A204.1 (cell line): ENCODE results near the gene NAGS.
A peak's percentile ranks its signal among the peaks of the same experiment; 100 is the strongest.
"Not testable (repeated sequence)": the region's sequence is repeated elsewhere in the genome, so short reads cannot be mapped to it uniquely, and the experiment has no call there.

ENCODE experiments used
- FAIRE-seq: peaks from 2 replicates; lab custom pipeline; 2012; peaks lifted over from hg19 to GRCh38; lab: Jason Lieb, UNC

Gene NAGS, protein sequence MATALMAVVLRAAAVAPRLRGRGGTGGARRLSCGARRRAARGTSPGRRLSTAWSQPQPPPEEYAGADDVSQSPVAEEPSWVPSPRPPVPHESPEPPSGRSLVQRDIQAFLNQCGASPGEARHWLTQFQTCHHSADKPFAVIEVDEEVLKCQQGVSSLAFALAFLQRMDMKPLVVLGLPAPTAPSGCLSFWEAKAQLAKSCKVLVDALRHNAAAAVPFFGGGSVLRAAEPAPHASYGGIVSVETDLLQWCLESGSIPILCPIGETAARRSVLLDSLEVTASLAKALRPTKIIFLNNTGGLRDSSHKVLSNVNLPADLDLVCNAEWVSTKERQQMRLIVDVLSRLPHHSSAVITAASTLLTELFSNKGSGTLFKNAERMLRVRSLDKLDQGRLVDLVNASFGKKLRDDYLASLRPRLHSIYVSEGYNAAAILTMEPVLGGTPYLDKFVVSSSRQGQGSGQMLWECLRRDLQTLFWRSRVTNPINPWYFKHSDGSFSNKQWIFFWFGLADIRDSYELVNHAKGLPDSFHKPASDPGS

DNA sequence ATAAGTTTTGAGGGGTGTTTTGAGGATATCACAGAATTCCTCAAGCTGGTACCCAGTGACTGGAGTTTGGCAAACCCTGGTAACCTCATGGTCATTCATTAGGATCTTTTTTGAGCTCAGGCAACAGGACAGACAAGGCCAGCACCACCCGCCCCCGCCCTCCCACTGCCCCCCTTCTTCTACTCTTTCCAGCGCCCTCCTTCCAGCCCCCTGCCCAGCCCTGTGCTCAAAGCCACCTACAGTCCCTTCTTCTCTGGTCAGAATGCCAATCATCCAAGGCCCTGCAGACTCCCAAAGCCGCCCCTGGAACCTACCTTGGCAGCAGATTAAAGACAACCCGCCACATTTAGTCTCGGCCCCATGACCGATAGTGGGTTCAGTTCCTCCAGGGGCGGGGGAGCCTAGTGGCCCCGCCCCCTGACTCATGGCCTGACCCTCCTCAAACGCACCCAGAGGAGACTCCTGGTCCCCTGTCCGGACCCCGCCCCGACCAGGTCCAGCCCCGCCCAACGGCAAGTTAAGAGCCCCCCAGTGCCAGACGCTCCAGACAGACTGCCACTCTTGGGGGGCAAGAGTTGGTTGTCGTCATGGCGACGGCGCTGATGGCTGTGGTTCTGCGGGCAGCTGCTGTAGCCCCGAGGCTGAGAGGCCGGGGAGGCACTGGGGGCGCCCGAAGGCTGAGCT, at the start of gene NAGS:
NAGS (plus strand) TSS at position 546 of the 684 bp plus-strand sequence; CDS start at position 588, 42 bp downstream.
- FAIRE-seq: no peak

DNA sequence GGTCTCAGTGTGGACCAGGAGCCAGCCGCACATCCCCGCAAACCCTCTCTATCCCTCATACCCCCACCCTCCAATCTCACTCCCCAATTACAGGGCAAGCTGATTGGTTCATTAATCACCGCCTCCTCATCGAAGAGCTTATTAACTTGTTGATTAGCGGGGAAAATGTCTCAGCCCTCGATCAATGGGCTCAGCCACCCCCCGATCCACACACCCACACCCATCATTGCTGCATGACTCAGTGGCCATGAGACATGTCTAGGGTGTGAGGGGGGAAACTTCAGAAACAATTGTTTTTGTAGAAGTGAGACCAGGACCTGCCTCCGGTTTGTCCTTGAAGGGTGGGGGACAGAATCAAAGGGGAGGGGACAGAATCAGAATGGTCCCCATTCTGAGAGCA, 48.2 kb upstream of the NAGS start:
- no peak for FAIRE-seq

DNA sequence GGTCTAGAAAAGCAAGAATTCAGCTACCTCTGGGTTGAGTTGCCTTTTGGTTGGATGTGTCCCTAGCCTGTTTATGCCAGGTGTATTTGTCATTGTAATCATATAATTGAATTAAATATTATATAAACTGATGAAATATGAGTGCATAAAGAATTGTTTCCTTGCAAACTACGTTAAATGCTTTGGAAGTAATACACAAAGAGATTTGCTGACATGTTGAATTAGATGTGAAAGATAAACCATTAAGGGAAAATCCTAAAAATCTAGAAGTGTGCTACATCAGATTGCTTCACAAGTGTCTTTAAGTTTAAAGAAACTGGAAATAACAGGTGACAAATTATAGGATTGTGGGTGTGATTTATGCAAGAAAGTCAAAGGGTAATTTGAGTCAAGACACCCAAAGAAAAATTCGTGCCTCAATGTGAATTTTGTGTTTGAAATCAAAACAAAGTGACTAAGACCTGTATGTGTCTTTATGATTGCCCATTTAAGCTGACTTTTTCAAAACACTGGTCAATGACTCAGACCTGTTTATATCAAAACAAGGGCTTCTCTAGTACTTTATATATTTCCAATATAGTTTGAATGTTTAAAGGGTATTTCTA, 45.6 kb upstream of the NAGS start:
- FAIRE-seq: no peak

DNA sequence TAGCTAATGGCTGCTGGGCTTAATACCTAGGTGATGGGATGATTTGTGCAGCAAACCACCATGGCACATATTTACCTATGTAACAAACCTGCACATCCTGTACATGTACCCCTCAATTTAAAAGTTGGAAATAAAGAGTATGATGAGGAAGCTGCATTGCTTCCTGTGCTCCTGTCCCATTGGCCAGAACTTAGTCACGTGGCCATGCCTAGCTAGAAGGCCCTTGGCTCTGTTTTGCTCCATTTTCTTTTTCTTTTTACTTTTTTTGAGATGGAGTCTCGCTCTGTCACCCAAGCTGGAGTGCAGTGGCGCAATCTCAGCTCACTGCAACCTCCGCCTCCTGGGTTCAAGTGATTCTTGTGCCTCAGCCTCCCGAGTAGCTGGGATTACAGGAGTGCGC, 43.1 kb upstream of the NAGS start:
- not testable (repeated sequence) for FAIRE-seq

DNA sequence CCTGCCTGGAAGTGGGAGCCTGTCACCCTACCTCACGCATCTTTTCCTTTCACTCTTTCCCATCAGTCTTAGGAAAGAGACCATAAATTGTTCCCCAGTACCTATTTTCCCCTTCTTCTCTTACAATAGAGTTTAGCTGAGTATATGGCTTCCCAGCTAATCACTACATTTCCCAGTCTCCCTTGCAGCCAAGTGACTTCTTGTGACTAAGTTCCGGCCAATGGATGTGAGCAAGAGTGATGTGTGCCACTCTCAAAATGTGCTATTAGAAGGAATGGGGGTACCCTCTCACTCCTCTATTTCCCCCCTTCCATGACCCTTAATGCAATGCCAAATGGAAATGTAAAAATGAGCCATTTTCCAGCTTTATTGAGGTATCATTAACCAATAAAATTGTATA, 42.5 kb upstream of the NAGS start:
- no peak for FAIRE-seq

DNA sequence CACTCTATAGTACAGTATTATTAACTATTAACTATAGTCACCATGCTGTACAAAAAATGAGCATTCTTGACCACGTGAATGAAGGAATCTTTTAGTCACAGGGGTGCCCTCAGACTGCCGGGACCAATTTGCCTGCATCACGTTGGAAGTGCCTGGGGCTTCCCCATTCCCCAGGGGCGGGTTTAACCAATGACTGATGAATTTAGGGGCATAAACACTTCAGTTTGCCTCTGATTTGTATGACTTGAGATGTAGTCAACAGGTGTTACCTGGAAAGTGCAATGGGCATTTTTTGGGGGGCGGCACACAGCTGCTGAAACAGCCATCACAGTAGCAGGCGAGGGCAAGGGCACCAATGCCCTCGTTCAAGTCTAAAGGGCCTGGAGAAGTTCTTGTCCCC, 41.9 kb upstream of the NAGS start:
- FAIRE-seq: no peak

DNA sequence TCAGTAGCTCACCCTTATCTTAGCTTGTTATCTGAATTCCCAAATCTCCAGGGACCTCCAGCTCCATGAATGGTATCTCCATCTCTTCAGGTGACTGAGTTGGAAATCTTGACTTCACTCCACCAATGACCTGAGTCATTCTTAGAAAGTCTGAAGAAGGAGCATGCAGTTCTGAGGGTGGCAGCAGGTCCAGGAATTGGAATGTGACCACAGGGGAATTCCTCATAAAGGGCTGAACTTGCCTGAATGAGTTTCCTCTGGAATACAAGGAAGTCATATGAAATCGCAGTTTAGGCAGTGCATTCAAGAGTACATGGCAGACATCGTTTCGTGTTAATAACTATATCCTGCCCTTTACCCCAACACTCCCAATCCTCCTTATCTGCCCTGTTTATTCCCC, 38.1 kb upstream of the NAGS start:
- FAIRE-seq: no peak

DNA sequence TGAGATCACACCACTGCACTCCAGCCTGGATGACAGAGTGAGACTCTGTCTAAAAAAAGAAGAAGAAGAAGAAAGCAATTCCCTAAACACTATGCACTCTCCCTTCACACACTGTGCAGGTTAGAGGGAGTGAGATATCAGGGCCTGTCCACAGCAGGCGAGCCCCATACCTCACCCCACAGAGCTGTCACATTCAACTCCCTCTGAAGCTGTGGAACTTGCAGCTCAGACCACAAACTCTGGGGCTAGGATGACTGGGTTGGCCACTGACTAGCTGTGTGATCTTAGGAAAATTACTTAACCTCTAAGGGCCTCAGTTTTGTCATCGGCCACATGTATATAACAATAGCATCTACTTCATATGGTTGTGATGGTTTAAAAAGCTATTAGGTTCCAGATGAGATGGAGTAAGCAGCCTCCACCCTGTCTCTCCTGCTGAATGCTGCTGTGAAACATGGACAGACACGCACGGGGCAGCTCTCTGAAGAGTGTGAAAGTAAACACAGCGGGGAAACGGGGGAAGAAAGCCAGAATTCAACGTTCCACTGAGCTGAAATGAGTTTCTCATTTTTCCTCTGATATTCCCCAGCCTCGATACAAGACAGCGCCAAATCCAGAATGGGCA, 37.1 kb upstream of the NAGS start:
- no peak for FAIRE-seq

DNA sequence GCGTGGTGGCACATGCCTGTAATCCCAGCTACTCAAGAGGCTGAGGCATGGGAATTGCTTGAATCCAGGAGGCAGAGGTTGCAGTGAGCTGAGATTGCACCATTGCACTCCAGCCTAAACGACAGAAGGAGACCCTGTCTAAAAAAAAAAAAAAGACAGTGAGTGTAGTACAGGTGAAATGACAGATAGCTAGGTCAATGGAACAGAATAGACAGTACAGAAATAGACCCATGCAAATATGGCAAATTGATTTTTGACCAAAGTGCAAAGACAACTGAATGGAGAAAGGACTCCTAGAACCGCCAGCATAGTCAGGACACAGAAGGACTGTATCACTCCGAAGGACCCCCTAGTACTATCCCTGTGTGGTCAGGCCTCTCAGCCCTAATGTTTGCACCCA, 34.1 kb upstream of the NAGS start:
- FAIRE-seq: no peak

DNA sequence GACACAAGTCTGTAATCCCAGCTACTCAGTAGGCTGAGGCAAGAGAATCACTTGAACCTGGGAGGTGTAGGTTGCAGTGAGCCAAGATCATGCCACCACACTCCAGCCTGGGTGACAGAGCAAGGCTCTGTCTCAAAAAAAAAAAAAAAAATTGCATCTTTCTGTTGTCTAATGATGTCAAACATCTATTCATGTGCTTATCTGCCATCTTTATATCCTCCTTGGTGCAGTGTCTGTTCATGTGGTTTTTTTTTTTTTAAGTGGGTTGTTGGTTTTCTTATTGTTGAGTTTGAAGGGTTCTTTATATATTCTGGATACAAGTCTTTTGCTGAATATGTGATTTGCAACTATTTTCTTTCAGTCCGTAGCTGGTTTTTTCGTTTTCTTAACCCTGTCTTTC, 33.0 kb upstream of the NAGS start:
- not testable (repeated sequence) for FAIRE-seq

DNA sequence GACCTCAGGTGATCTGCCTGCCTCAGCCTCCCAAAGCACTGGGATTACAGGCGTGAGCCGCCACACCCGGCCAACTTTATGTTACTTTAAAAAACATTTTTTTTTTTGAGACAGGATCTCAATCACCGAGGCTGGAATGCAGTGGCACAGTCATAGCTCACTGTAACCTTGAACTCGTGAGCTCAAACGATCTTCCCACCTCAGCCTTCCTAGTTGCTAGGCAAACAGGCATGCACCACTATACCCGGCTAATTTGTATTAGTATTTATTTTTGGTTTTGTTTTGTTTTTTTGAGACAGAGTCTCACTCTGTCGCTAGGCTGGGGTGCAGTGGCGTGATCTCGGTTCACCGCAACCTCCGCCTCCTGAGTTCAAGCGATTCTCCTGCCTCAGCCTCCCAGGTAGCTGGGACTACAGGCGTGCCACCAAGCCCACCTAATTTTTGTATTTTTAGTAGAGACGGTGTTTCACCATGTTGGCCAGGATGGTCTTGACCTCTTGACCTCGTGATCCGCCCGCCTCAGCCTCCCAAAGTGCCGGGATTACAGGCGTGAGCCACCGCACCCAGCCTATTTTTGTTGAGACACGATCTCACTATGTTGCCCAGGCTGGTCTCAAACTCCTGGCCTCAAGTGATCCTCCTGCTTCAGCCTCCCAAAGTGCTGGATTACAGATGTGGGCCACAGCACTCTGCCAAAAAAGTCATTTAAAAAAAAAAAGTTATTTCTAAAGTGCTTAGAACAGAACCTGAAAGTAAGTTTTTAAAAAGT, 31.8 kb upstream of the NAGS start:
- FAIRE-seq: not testable (repeated sequence)

DNA sequence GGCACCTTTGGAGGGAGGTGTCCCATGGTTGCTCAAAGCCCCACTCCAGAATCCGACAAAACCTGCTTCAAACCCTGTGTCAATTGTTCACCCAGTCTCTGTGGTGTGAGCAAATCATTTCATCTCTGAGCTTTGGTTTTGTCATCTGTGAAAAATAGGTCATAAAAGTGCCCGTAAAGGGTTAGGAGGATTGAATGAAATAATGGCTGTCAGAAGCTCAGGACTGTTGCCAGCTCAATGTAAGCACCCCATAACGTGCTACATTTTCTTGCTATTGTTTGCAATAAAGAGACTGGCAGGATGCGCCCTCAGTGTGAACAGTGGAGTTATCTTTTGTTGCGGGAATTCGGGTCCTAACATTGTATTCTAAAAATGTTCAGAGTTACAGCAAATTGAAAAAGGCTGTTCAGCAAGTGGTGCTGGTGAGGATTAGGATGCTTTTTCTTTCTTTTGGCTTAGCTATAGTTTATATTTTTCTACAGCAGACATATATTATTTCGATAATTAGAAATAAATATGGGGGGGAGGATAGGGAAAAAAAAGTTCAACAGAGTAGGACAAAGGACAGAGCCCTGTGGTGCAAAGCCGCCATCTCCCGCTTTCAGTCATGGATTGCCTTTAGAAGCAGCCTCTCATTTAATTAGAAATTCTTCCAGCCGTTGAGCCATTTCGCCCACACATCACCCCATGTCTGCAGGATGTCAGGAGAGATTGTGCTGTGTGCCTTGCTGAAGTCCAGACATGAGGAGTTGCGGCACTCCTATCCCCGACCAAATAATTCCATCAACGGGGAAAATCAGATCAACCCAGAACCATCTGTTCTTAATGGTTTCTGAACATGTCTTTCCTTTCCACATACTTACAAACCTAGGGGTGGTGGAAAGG, 29.8 kb upstream of the NAGS start:
- FAIRE-seq: no peak

DNA sequence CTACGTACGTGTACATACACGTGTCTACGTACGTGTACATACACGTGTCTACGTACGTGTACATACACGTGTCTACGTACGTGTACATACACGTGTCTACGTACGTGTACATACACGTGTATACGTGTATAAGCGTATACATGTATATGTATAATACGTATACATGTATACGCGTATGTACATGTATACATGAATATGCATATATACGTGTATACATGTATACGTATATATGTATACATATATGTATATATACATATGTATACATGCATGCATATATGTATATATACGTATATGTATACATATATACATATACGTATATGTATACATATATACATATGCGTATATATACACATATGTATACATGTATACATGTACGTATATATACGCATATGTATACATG, 28.5 kb upstream of the NAGS start:
- peak; percentile 95 for FAIRE-seq

DNA sequence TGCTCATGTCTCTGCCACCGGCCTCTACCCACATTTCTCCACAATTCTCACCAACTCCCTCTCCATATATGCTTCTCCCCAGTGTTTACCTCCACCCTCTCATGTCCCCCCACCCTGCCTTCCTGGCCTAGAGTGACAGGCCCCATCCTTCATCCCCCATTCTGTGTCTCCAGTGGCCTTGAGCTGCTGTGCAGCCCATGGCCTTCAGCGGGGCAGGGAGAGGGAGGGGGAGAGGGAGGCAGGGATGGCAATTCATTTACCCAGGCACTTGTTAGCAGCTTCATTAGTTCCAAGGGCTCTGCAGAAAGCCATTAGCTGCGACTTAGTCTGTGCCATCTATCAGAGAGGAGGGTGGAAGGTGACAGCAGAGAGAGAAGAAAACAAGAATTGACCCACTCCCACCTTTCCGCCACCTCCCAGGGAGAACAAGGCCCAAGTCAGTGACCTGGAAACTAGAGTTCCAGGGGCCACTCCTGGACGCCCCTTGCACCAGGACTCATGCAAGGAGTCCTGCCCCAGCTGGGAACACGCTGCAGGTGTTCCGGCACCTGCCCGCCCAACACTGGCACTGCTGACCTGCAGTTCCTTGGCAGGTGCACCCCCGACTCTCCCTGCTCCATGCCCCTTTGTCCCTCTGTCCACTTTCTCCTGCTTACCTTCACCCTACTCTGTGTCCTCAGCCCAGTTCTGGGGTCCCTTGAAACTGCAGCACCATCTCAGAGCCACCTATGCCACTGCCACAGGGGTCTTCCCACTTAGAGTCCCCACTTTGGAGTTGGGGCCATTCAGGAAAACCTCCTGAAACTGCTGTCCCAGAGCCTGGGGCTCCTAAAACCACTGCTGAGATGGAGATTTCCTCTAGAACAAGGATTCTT, 27.2 kb upstream of the NAGS start:
- FAIRE-seq: no peak

DNA sequence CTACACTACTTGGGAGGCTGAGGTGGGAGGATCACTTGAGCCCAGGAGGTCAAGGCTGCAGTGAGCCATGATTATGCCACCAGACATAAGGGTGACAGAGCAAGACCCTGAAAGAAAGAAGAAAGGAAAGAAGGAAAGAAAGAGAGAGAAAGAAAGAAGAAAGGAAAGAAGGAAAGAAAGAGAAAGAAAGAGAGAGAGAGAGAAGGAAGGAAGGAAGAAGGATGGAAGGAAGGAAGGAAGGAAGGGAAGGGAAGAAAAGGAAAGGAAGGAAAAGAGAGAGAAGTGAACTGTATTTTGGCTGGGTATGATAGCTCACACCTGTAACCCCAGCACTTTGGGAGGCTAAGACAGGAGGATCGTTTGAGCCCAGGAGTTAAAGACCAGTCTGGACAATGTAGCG, 26.3 kb upstream of the NAGS start:
- FAIRE-seq: no peak

DNA sequence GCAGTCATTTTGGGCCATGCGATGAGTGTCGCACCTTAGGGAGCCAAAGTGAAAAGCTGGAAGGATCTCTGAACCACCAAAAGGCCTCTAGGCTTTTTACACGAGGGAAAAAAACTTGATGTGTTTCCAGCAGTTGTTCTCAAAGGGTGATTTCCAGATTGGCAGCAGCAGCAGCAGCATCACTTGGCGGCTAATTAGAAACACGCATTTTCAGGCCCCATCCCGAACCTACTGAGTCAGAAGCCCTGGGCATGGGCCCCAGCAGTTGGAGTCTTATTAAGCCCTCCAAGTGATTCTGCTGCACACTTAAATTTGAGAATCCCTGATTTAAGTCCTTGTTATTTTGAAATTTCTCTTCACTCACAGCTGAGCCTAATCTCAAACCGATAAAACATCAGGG, 25.4 kb upstream of the NAGS start:
- FAIRE-seq: no peak

DNA sequence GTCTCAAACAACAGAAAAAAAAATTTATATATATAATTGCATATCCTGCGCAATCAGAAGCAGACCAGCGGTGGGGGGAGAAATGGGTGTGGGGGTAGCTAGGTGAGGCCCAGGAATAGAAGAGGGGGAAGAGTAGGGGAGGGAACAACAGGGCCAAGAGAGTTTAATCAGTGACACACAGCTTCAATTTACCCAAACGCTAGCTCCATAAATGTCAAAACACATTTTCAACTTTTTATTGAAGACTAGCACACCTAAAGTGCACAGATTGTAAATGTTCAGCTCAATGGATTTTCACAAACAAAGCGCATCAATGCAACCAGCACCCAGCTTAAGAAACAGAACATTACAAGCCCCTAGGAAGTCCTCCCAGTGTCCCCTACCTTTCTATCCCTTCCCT, 24.8 kb upstream of the NAGS start:
- FAIRE-seq: no peak

DNA sequence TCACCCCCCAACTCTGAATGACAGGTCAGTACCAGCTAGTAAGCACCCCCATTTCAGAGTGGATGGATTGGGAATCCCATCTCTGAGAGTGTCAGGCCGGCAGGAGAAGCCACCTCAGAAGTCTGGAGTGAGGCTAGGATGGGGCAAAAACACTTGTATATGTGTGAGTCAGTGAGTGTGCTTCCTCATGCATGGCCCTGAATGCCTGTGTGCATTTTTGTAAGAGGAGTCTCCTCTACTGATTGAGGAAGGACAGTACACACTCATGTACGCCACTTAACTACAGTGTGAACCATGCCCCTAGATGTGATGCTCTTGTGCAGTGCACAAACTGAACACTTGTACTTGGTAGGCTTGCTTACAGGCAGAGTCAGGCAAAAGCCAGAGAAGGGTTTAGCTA, 22.3 kb upstream of the NAGS start:
- no peak for FAIRE-seq

DNA sequence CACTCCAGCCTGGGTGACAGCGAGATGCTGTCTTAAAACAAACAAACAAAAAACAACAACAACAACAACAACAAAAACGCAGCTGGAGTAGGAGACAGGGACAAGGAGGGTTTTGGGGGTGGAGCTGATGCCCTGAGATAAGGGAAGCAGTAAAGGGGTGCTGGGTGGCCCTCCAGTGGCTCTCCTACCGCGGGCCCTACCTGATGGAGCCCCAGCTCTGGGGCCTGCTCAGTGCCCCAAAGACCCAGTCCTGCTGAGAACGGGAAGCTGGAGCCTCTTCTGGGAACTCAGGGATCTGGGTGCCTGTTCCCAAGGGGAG, 21.3 kb upstream of the NAGS start:
- no peak for FAIRE-seq
